IMR-90 (cell line): ENCODE measurements around the gene F13A1. TPM values are rescaled to one million over a fixed set of nuclear protein-coding genes. Genes with fewer than 3 reads are reported as not detected.

Source experiments
- ATAC-seq: fragments of 200-7000 bp; cut with Tn5 transposase; 2 replicates; pipeline ENCODE4 v1.9.1; 2020; ENCODE audit warnings: low read depth, mild to moderate bottlenecking, moderate library complexity
- BruUV-seq: library from RNA; stranded (reverse); fragments of 400-500 nt; replicated peaks from 2 replicates; lab custom pipeline; 2021; lab: Mats Ljungman, UMichigan
- CTCF ChIA-PET: fragments of 300-600 bp; formaldehyde crosslinking; extraction: SDS; loops from one replicate; lab custom pipeline; 2021; ENCODE audit warnings: antibody characterized with exemption; lab: Yijun Ruan, JAX
- POLR2A ChIA-PET: fragments of 300-600 bp; sonication (Branson Sonifier 250); formaldehyde crosslinking; loops from one replicate; lab custom pipeline; 2022; ENCODE audit warnings: antibody characterized with exemption; ENCODE audit not compliant: unreplicated experiment; lab: Charles Lee
- DNase-seq: peaks from one replicate; pipeline ENCODE4 v3.0.0; 2013
- H2AFZ ChIP-seq: replicated peaks from 2 replicates; pipeline ENCODE3; 2013; ENCODE audit warnings: low read length, mild to moderate bottlenecking; ENCODE audit not compliant: poor library complexity
- H2AK5ac ChIP-seq: 2 replicates; pipeline ENCODE4 v1.6.1; 2013; ENCODE audit warnings: low read depth, low read length, inconsistent platforms
- H2AK9ac ChIP-seq: replicated peaks from 2 replicates; pipeline ENCODE3; 2013; ENCODE audit warnings: mild to moderate bottlenecking, low read depth, low read length, moderate library complexity; ENCODE audit not compliant: poor library complexity
- H2BK120ac ChIP-seq: 2 replicates; pipeline ENCODE4 v1.6.1; 2013; ENCODE audit warnings: low read depth, low read length, inconsistent platforms
- H2BK15ac ChIP-seq: 3 replicates; pipeline ENCODE4 v1.6.1; 2013; ENCODE audit warnings: low read depth, low read length, inconsistent platforms
- H2BK20ac ChIP-seq: 2 replicates; pipeline ENCODE4 v1.6.1; 2013; ENCODE audit warnings: low read depth, mild to moderate bottlenecking, inconsistent platforms, low read length, moderate library complexity
- H2BK5ac ChIP-seq: 2 replicates; pipeline ENCODE4 v1.6.1; 2013; ENCODE audit warnings: mild to moderate bottlenecking, low read depth, low read length, inconsistent platforms; ENCODE audit not compliant: poor library complexity, severe bottlenecking
- H3K14ac ChIP-seq: replicated peaks from 2 replicates; pipeline ENCODE4 v1.6.1; 2013; ENCODE audit warnings: low read depth, low read length, inconsistent platforms
- H3K18ac ChIP-seq: 2 replicates; pipeline ENCODE4 v1.6.1; 2013; ENCODE audit warnings: low read depth, low read length, control low read depth
- H3K23ac ChIP-seq: 2 replicates; pipeline ENCODE4 v1.6.1; 2013; ENCODE audit warnings: low read depth, low read length, inconsistent platforms
- H3K27ac ChIP-seq: 2 replicates; pipeline ENCODE4 v1.5.1; 2013; ENCODE audit warnings: mild to moderate bottlenecking, control low read depth, low read length; ENCODE audit not compliant: insufficient read depth
- H3K27me3 ChIP-seq: 2 replicates; pipeline ENCODE4 v1.6.1; 2013; ENCODE audit warnings: low read length; ENCODE audit not compliant: control insufficient read depth, insufficient read depth
- H3K36me3 ChIP-seq: 2 replicates; pipeline ENCODE4 v1.6.1; 2013; ENCODE audit warnings: low read length, mixed read lengths; ENCODE audit not compliant: control insufficient read depth, insufficient read depth
- H3K4ac ChIP-seq: 2 replicates; pipeline ENCODE4 v1.6.1; 2013; ENCODE audit warnings: low read depth, low read length, inconsistent platforms
- H3K4me1 ChIP-seq: 2 replicates; pipeline ENCODE4 v1.6.1; 2013; ENCODE audit warnings: low read length, mixed read lengths; ENCODE audit not compliant: control insufficient read depth, insufficient read depth
- H3K4me2 ChIP-seq: 2 replicates; pipeline ENCODE4 v1.6.1; 2013; ENCODE audit warnings: low read depth, mild to moderate bottlenecking, control low read depth, low read length, moderate library complexity
- H3K4me3 ChIP-seq: 2 replicates; pipeline ENCODE4 v1.5.1; 2013; ENCODE audit warnings: low read depth, mild to moderate bottlenecking, control low read depth, low read length, moderate library complexity; ENCODE audit not compliant: insufficient read depth
- H3K56ac ChIP-seq: 2 replicates; pipeline ENCODE4 v1.6.1; 2013; ENCODE audit warnings: low read length, inconsistent platforms; ENCODE audit not compliant: insufficient read depth; ENCODE audit errors: extremely low read depth
- H3K79me1 ChIP-seq, 2 experiments: 2 replicates each; pipeline ENCODE4 v1.6.1; 2013; ENCODE audit warnings: low read length in 2 of 2, inconsistent platforms in 1 of 2, low read depth in 1 of 2
- H3K9ac ChIP-seq: 2 replicates; pipeline ENCODE4 v1.6.1; 2013; ENCODE audit warnings: low read depth, low read length, control low read depth
- H3K9me1 ChIP-seq: 2 replicates; pipeline ENCODE4 v1.6.1; 2013; ENCODE audit warnings: low read length, inconsistent platforms; ENCODE audit not compliant: insufficient read depth
- H3K9me3 ChIP-seq: 2 replicates; pipeline ENCODE4 v1.6.1; 2013; ENCODE audit warnings: low read length; ENCODE audit not compliant: control insufficient read depth, insufficient read depth
- H4K20me1 ChIP-seq: 2 replicates; pipeline ENCODE4 v1.6.1; 2013; ENCODE audit warnings: low read length, inconsistent platforms; ENCODE audit not compliant: insufficient read depth
- H4K5ac ChIP-seq: 2 replicates; pipeline ENCODE4 v1.6.1; 2013; ENCODE audit warnings: mild to moderate bottlenecking, low read depth, low read length, control low read depth
- H4K8ac ChIP-seq, 2 experiments: 2 replicates each; pipeline ENCODE4 v1.6.1; 2013; ENCODE audit warnings: low read depth in 2 of 2, low read length in 2 of 2, control low read depth in 1 of 2, inconsistent platforms in 1 of 2
- H4K91ac ChIP-seq: 2 replicates; pipeline ENCODE4 v1.6.1; 2013; ENCODE audit warnings: low read depth, low read length, inconsistent platforms; ENCODE audit not compliant: insufficient read depth
- BHLHE40 ChIP-seq: fragments of 150-350 bp; IDR thresholded peaks from 2 replicates; pipeline ENCODE4 v1.6.1; 2016; ENCODE audit warnings: mild to moderate bottlenecking, low read depth, low read length
- CEBPB ChIP-seq: IDR thresholded peaks from 2 replicates; pipeline ENCODE4 v1.6.1; 2012; ENCODE audit warnings: low read depth, low read length, improper control_type of control experiment
- CHD1 ChIP-seq: IDR thresholded peaks from 2 replicates; pipeline ENCODE4 v1.6.1; 2012; ENCODE audit warnings: low read depth, low read length, improper control_type of control experiment
- ELK1 ChIP-seq: fragments of 150-350 bp; IDR thresholded peaks from 2 replicates; pipeline ENCODE4 v1.6.1; 2016; ENCODE audit warnings: low read depth, mild to moderate bottlenecking, low read length, moderate library complexity, borderline replicate concordance
- FOS ChIP-seq: fragments of 150-350 bp; IDR thresholded peaks from 2 replicates; pipeline ENCODE4 v1.6.1; 2016; ENCODE audit warnings: low read depth, low read length
- MAFK ChIP-seq: IDR thresholded peaks from 2 replicates; pipeline ENCODE4 v1.6.1; 2012; ENCODE audit warnings: low read depth, low read length, improper control_type of control experiment
- MAZ ChIP-seq: IDR thresholded peaks from 2 replicates; pipeline ENCODE4 v1.6.1; 2012; ENCODE audit warnings: low read depth, mild to moderate bottlenecking, low read length, improper control_type of control experiment, moderate library complexity, borderline replicate concordance
- MXI1 ChIP-seq: IDR thresholded peaks from 2 replicates; pipeline ENCODE4 v1.6.1; 2012; ENCODE audit warnings: low read depth, mild to moderate bottlenecking, low read length, moderate library complexity, borderline replicate concordance
- NFE2L2 ChIP-seq: fragments of 150-350 bp; IDR thresholded peaks from 2 replicates; pipeline ENCODE4 v1.6.1; 2016; ENCODE audit warnings: low read depth, mild to moderate bottlenecking, low read length
- POLR2A ChIP-seq: IDR thresholded peaks from 2 replicates; pipeline ENCODE4 v1.6.1; 2012; ENCODE audit warnings: mild to moderate bottlenecking, low read depth, low read length
- RAD21 ChIP-seq: IDR thresholded peaks from 2 replicates; pipeline ENCODE4 v1.6.1; 2012; ENCODE audit warnings: low read length, improper control_type of control experiment
- RCOR1 ChIP-seq: IDR thresholded peaks from 2 replicates; pipeline ENCODE4 v1.6.1; 2012; ENCODE audit warnings: mild to moderate bottlenecking, low read length, improper control_type of control experiment; ENCODE audit not compliant: insufficient replicate concordance
- RFX5 ChIP-seq: IDR thresholded peaks from 2 replicates; pipeline ENCODE4 v1.8.0; 2012; ENCODE audit warnings: low read depth, mild to moderate bottlenecking, low read length, moderate library complexity
- SMC3 ChIP-seq: fragments of 150-350 bp; IDR thresholded peaks from 2 replicates; pipeline ENCODE4 v1.6.1; 2016; ENCODE audit warnings: low read depth, mild to moderate bottlenecking, antibody characterized with exemption, low read length, moderate library complexity
- USF2 ChIP-seq: fragments of 150-350 bp; IDR thresholded peaks from 2 replicates; pipeline ENCODE4 v1.6.1; 2017; ENCODE audit warnings: mild to moderate bottlenecking, antibody characterized with exemption, low read length, low read depth
- WGBS, 2 experiments: methylation state at CpG; one replicate each; pipeline versions ENCODE4 v1.1.5 to v1.1.7; 2013; ENCODE audit warnings: missing lambda C conversion rate in 2 of 2; ENCODE audit not compliant: insufficient read length in 1 of 2; ENCODE audit errors: extremely low coverage in 2 of 2; 5-methylcytosine and 5-hydroxymethylcytosine counted together
- dilution Hi-C: fragments of 300-500 bp; cut with HindIII; formaldehyde crosslinking; loops from one replicate; pipeline ENCODE4 v1.14.3; 2018; ENCODE audit warnings: low sequenced_read_pairs; ENCODE audit not compliant: unreplicated experiment
- in situ Hi-C: fragments of 300-500 bp; cut with MboI; formaldehyde crosslinking; loops from 3 replicates; pipeline ENCODE4 v1.14.3; 2019; ENCODE audit warnings: low sequenced_read_pairs, inconsistent platforms, mixed read lengths
- intact Hi-C: fragments of 100-400 bp; cut with micrococcal nuclease; formaldehyde crosslinking; loops from 2 replicates; pipeline ENCODE4 v1.10.0; 2022
- polyA plus RNA-seq, 3 experiments: library from polyadenylated mRNA; depleted of rRNA; stranded (reverse); fragments of >200 nt; gene quantifications; 2 replicates each; pipeline ENCODE4 v1.2.3, GENCODE V29; 2012; ENCODE audit warnings: low replicate concordance in 1 of 3
- total RNA-seq: library from RNA; depleted of rRNA; stranded (reverse); fragments of >200 nt; gene quantifications from 2 replicates; pipeline ENCODE4 v1.2.3, GENCODE V29; 2012
- TF ChIP-seq, protein P1 (sequence below): conservative IDR thresholded peaks from 2 replicates; pipeline ENCODE4 v1.5.1; 2012; ENCODE audit warnings: mild to moderate bottlenecking, low read depth, low read length, improper control_type of control experiment

The F13A1 gene
- total and polyA plus RNA-seq, 2 of the 4 experiments (the other 2 are of a cell fraction), result not detected

GRCh38 chr6:6246544-6246943, 73.9 kb downstream of the F13A1 start:
- Histone ChIP-seq H2BK120ac (no peak overlapping the region), H3K9me1 (no peaks in the 10 kb centered on the region), H3K9me3 (peaks cover 27% of the 10 kb centered on the region), H4K5ac (no peak overlapping the region), H4K91ac (no peak overlapping the region), H2AFZ (no peak overlapping the region), H3K56ac (no peak overlapping the region), H2AK9ac (no peak overlapping the region), H3K9ac (no peak overlapping the region), H3K27me3 (no peaks in the 10 kb centered on the region), H3K14ac (no peak overlapping the region), H3K4me1 (no peaks in the 10 kb centered on the region), H3K4me3 (no peak overlapping the region), H3K27ac (no peak overlapping the region), H4K8ac (no peak overlapping the region), H2AK5ac (no peak overlapping the region), H2BK20ac (no peak overlapping the region), H3K36me3 (no peaks in the 10 kb centered on the region), H3K79me1 (no peaks in the 10 kb centered on the region), H3K4me2 (no peak overlapping the region), H3K4ac (no peak overlapping the region), H3K18ac (no peak overlapping the region), H2BK15ac (no peak overlapping the region), H4K20me1 (no peaks in the 10 kb centered on the region), H2BK5ac (no peak overlapping the region), H3K23ac (no peak overlapping the region)
- no CpG with 5 or more reads among the region's 2 CpGs for WGBS, 2 experiments
- ChIA-PET CTCF (no interaction called here), POLR2A (interaction anchor here (0.6 kb wide), 1 partner anchor 562 kb away, joined by 6 read pairs; no protein-coding TSS in a partner anchor)
- BruUV-seq, result no TSS peak
- in situ Hi-C loops, result no loop called here
- ATAC-seq, result no peak
- no peak for DNase-seq
- intact Hi-C loops, result no loop called here
- dilution Hi-C loops, result no loop called here
- TF ChIP-seq RCOR1 (no peak), SMC3 (no peak), ELK1 (no peak), FOS (no peak), NFE2L2 (no peak), USF2 (no peak), MAZ (no peak), CHD1 (no peak), RFX5 (no peak), MXI1 (no peak), MAFK (no peak), CEBPB (no peak), BHLHE40 (no peak), RAD21 (no peak), POLR2A (no peak)
- TF ChIP-seq, protein P1, sequence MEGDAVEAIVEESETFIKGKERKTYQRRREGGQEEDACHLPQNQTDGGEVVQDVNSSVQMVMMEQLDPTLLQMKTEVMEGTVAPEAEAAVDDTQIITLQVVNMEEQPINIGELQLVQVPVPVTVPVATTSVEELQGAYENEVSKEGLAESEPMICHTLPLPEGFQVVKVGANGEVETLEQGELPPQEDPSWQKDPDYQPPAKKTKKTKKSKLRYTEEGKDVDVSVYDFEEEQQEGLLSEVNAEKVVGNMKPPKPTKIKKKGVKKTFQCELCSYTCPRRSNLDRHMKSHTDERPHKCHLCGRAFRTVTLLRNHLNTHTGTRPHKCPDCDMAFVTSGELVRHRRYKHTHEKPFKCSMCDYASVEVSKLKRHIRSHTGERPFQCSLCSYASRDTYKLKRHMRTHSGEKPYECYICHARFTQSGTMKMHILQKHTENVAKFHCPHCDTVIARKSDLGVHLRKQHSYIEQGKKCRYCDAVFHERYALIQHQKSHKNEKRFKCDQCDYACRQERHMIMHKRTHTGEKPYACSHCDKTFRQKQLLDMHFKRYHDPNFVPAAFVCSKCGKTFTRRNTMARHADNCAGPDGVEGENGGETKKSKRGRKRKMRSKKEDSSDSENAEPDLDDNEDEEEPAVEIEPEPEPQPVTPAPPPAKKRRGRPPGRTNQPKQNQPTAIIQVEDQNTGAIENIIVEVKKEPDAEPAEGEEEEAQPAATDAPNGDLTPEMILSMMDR, result no peak
